HG03565 (cell line): ENCODE measurements around the gene TGFBR3.
A peak's percentile ranks its signal among the peaks of the same experiment; 100 is the strongest.

Experiments
- ATAC-seq: cut with Tn5 transposase; IDR thresholded peaks from one replicate; pipeline ENCODE4 v1.9.1; 2021; ENCODE audit warnings: mild to moderate bottlenecking, moderate library complexity; ENCODE audit not compliant: unreplicated experiment

The TGFBR3 gene

DNA sequence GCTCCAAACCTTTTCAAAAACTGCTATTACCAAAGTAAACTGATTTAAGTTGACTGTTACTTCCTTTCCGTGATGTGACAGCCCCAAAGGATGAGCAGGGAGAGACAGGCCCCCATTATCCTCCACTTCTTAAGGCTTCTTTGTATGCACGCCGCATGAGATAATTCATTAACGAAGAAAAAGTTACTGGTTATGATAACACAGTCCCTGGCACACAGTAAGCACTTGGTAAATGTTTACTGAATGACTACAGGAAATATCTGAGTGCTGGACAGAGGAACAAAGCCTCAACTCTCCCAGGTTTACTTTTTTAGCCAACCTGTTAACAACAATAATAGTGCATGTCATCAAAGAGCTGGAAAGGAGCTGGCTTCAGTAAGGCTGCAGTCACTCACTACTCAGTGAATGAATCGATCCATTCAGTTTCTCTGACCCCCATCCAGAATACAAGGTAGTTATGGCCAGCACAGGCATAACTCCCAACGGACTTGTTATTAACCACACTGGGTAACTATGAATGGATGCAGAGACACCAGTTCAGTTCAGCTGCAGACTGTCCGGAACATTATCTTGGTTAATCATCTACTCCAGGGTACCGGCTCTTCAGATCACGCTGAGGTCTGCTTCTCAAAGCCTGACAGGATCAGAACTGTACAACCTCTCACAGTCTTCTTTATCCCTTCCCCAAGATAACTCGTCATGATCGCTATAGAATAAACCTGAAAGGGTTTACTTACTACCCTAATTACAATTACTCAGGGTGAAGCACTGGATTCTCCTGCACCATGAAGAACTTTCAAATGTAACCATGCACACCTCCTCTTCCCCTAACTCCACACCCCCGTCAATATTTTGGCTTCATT lies 58.3 kb downstream of the TGFBR3 start:
- ATAC-seq, result no peak

DNA sequence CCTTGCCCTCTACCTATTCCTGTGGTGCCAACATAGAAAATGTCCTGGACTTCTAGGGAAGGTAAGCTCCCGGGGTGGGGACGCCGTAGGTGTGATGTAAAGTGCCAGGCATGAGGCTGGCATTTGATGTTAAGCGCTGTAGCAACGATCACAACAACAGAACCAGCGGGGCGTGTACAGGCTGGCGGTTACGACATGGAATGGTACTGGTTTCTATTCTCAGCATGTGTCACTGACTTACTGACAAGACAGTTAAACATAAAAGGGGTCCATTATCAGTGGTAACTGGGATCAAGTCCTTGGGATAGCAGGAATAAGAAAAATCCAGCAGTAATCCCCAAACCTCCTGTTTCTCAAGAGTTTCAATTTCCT lies 58.9 kb downstream of the TGFBR3 start:
- no peak for ATAC-seq

- ATAC-seq, result no peak
These were observed 59.3 kb downstream of the TGFBR3 start for GRCh38 chr1:91826649-91827048.

GRCh38 chr1:91826248-91826647 lies 59.7 kb downstream of the TGFBR3 start:
- ATAC-seq, result no peak

GRCh38 chr1:91821126-91821868 lies 64.7 kb downstream of the TGFBR3 start:
- no peak for ATAC-seq

GRCh38 chr1:91819038-91819788 lies 66.7 kb downstream of the TGFBR3 start:
- no peak for ATAC-seq

DNA sequence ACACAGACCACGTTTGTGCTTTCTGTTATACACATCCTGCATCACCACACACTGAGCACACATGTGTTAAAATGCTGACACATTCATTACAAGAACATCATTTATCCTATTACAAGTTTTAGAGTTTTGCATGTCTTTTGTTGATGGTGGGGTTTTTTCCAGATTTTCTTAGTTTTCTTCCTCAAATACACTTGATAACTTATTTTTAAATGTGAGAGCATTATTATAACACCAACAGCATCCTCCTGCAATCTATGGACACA lies 67.3 kb downstream of the TGFBR3 start:
- no peak for ATAC-seq

- ATAC-seq, result no peak
These were observed 68.6 kb downstream of the TGFBR3 start for GRCh38 chr1:91817211-91817905.

- no peak for ATAC-seq
These were observed 69.9 kb downstream of the TGFBR3 start for GRCh38 chr1:91816031-91816430.

DNA sequence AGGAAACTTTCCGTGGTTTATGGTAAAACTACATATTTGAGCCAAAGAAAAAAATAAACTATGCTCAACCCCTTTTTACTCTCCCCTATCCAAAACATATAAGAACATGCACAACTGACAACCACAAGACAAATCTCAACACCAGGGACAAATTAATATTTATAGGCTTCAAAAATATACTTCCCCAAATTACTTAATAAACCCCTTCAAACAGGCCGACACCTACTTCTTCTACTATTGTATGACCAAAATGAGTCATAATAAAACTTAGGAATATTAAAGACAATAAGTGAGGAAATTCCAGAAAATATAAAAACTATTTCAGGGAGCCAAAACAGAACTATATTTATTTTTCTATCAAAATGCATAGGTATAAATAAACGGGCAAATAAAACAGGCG lies 71.5 kb downstream of the TGFBR3 start:
- ATAC-seq, result no peak

DNA sequence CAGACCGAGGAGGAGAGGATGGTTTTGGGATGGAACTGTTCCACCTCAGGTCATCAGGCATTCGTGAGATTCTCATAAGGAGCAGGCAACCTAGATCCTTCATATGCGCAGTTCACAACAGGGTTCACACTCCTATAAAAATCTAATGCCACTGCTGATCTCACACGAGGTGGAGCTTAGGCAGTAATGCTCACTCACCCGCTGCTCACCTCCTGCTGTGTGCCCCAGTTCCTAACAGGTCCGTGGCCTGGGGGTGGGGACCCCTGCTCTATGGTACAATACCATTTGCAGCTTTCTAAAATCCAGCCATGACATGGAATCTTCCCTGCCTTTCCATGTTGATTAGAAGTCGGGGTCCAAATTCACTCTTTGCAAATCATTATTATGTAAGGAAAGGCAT lies 72.1 kb downstream of the TGFBR3 start:
- no peak for ATAC-seq

- no peak for ATAC-seq
These were observed 74.5 kb downstream of the TGFBR3 start for GRCh38 chr1:91811363-91812025.

DNA sequence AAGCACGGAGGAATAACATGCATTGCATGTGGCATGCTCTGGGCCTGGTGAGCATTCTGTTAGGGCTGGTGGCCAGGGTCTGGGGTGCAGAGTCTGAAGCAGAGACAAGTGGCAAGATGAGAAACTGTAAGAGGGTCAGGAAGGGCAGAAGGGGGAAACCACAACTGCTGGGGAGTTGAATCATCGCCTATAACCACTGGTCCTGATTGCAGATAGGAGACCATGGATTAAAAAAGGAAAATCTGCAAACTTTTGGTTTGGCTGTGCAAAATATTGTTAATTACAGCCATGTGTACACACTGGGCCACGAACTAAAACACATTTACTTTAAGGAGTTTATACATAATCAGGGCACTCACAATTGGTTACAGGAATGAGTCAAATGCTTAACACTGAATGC lies 76.6 kb downstream of the TGFBR3 start:
- no peak for ATAC-seq

DNA sequence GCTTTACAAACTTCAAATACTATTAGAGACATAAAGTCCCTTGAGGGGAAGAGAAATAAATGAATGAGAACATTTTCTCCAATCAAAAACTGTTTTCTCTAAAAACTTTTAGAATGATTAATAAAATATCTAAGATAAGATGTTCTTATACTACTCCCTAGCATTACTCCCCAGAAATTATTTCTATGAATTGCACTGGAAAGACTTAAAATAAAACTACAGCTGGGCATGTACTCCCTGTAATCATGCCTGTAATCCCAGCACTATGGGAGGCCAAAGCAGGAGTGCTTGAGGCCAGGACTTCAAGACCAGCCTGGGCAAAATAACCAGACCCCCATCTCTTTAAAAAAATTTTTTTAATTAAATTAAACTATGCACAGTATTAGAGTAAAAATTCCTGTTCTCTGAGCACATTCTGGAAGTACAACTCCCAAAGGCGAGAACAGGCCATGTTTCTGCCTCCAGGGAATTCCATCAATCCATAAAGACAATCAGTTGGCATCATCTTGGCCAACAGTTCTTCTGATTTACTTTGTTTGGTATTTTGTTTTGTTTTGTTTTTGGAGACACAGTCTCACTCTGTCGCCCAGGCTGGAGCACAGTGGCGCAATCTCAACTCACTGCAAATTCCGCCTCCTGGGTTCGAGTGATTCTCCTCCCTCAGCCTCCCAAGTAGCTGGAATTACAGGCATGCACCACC lies 77.9 kb downstream of the TGFBR3 start:
- ATAC-seq, result no peak

DNA sequence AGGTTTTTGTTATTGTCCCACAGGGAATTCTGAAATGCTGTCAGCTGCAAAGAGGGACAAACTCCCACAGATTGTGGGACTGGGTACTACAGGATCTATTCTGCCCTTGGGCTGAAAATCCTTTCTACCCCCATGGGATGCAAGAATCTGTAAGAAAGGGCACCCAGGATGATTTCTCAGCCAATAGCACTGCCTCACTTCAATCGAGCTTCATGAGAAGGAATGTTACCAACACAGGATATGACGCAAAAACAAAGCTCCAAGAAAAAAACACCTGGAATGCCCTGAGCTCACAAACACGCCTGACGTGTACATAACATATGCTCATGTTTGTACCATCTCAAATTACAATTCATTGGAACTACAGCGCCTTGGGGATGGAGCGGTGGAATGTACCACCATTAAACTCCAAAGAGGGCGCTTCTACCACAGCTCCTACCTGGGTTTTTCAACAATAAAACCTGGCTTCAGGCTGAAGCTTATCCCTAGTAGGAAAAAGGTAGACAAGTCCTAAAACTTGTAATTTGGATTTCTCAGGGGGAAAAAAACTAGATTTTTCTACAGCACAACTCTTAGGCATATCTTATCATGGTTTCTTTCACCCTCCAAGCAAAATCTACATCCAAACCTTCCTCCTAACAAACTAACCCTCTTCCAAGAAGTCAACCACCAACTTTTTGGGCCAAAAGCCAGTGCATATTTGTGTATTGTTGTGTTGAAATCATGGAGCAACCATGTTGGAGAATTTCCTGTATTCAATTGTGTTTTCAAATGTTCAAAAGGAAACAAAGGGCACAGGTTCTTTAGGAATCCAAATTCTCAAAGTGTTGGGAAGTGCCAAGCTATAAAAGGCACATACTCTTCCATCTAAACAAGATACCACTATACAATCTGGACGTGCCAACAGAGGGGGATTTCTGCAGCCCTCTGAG lies 78.9 kb downstream of the TGFBR3 start:
- no peak for ATAC-seq

GRCh38 chr1:91806181-91806768 lies 79.7 kb downstream of the TGFBR3 start:
- no peak for ATAC-seq

DNA sequence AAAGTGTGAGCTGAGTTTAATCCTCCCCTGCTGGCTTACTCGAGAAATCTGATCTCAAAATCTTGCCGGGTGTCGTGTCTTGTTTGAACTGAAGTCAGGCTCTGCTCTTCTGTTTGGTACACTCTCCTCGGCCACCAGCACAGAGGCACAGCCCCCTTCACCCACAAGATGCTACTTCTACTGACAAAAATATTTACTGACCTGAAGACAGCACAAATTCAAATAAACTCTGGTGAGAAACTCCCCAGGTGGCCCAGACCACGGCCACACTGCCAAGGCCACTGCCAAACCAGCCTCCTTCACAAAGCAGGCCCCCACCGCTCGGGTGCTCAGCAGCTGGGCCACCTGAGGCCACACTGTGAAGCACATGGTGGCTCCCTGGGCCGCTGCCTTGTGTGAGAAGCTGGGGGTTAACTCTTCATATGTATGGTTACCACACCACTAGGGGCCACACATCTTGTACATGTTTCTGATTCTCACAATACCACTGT lies 80.6 kb downstream of the TGFBR3 start:
- ATAC-seq, result no peak

- ATAC-seq, result peak; percentile 29
These were observed 81.4 kb downstream of the TGFBR3 start for GRCh38 chr1:91804546-91805023.
